Measurements from ENCODE around the gene ZCCHC24.
"Not testable (repeated sequence)": the region's sequence is repeated elsewhere in the genome, so short reads cannot be mapped to it uniquely, and the experiment has no call there.

Gene ZCCHC24

GRCh38 chr10:79346388-79347225 lies 98.8 kb downstream of the ZCCHC24 start:
- DNase-seq (ENCODE audit: low read depth in 2 of 2) = no peak

GRCh38 chr10:79346012-79346340 lies 99.4 kb downstream of the ZCCHC24 start:
- no peak for DNase-seq (ENCODE audit: low read depth in 2 of 2)

GRCh38 chr10:79345241-79346011 lies 100.0 kb downstream of the ZCCHC24 start:
- DNase-seq (ENCODE audit: low read depth in 2 of 2) = no peak

- DNase-seq (ENCODE audit: low read depth in 2 of 2) = no peak
These were observed 100.8 kb downstream of the ZCCHC24 start for GRCh38 chr10:79344502-79345195.

GRCh38 chr10:79342811-79343561 lies 102.4 kb downstream of the ZCCHC24 start:
- DNase-seq (ENCODE audit: low read depth in 2 of 2) = no peak

- DNase-seq (ENCODE audit: low read depth in 2 of 2) = no peak
These were observed 103.1 kb downstream of the ZCCHC24 start for GRCh38 chr10:79342295-79342761.

- no peak for DNase-seq (ENCODE audit: low read depth in 2 of 2)
These were observed 104.7 kb downstream of the ZCCHC24 start for GRCh38 chr10:79340646-79341244.

GRCh38 chr10:79339266-79339665 lies 106.2 kb downstream of the ZCCHC24 start:
- DNase-seq (ENCODE audit: low read depth in 2 of 2) = no peak

DNA sequence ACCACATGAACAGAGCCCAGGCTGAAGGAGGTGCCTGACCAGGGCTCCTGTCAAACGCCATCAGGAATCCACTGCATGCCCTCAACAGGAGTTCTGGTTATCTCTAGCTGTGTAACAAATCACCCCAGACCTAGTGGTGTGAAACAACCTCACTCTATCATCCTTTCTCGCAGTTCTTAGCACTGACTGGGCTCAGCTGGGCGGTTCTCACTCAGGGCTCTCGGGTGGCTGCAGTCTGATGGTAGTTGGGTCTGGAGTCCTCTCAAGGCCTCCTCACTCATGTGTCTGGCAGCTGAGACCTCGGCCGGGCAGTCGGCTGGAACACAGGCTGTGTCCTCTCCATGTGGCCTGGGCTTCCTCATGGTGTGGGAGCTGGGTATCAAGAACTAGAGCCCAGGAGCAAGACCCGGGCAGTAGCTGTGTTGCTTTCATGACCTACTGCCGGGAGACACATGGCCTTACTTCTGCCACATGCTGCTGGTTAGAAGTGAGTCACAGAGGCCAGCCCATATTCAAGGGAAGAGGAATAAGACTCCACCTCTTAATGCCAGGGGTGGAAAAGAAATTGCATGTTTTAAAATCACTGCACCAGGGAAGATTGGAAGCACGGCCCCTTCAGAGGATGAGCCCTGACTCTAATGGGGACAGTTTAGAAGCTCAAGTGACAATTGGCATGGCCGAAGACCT lies 107.5 kb downstream of the ZCCHC24 start:
- not testable (repeated sequence) for DNase-seq (ENCODE audit: low read depth in 2 of 2)

GRCh38 chr10:79336739-79337138 lies 108.7 kb downstream of the ZCCHC24 start:
- no peak for DNase-seq (ENCODE audit: low read depth in 2 of 2)

DNA sequence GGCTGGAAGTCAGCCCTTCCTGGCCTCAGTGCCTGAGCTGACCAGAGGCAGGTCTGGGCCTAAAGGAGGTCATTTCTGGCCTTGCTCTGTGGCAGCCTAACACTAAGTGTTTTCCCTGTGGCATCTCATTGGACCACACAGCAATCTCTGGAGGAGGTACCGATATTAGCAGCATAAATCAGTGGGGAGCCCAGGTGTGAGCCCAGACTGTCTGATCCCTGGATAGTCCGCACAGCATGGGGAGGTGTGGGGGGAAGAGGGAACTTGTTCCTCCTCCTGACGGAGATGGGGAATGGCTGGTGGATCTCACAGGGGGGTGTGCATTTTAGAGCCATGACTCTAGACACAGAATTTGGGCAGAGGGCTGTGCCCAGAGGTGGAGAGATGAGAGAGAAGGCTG lies 109.1 kb downstream of the ZCCHC24 start:
- DNase-seq (ENCODE audit: low read depth in 2 of 2) = no peak

DNA sequence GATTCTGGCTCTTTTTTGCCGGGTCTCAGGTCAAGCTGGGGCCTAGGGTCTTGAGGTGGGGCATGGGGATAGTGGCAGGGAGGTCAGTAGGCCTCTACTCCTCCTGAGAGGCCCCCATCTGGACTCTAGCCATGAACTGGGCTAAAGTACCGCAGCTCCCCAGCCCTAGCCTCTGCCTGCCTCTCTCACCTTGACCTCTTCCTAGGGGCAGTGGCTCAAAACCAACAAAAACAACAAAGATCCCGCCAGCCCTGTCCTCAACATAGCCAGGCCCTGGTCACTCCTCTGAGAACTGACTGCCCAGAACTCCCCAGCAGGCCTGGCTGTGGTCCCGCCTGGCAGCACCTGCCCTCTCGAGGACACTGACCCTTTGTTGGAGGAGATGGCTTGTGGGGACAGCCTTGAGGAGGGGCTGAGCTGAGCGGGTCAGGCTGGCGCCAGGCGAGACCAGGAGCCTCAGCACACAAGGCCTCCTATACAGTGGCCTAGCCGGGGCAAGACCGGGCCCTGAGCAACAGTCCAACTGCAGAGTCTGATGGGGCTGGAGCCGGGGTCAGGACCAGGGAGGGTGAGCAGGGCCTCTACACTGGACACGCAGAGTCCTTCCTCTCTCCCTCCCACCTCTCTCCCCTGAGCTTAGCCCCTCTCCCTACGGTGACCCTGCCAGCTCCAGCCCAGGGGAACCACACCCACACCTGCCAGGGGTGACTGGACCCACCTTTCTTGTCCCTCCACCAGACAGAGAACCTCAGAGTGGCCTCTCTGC lies 109.8 kb downstream of the ZCCHC24 start:
- DNase-seq (ENCODE audit: low read depth in 2 of 2) = no peak

DNA sequence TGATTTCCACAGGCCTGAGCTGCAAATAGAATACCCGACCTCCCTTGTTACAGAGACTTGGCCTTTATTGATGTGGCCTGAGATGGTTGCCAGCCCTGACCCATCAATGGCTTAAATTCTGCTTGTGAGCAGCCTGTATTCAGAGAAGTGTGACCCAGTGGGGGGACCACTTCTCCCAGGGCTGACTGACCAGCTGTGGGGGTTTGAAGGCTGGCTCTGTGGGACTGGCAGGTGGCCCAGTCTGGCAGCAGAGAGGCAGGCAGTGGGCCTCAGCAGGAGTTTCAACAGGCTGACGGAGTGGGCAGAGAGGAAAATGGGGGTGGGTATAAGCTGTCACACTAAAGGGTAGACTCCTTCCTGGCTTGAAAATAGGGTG lies 110.3 kb downstream of the ZCCHC24 start:
- no peak for DNase-seq (ENCODE audit: low read depth in 2 of 2)

DNA sequence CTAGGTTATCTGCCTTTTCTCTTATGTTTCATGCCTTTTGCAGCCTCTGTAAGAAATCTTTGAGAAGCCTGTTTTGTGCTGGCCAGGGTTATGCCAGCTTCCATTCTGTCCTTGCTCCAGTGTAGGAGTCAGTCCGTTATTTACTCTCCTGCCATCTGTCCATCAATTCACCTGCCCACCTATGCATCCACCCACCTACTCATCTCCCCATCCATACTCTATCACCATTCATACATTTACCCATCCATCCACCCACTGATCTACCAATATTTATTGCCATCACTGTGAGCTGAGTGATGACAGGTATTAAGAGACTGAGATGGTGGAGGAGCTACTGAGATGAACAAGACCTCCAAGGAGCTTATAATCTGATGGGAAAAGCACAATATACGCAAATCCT lies 110.9 kb downstream of the ZCCHC24 start:
- no peak for DNase-seq (ENCODE audit: low read depth in 2 of 2)

DNA sequence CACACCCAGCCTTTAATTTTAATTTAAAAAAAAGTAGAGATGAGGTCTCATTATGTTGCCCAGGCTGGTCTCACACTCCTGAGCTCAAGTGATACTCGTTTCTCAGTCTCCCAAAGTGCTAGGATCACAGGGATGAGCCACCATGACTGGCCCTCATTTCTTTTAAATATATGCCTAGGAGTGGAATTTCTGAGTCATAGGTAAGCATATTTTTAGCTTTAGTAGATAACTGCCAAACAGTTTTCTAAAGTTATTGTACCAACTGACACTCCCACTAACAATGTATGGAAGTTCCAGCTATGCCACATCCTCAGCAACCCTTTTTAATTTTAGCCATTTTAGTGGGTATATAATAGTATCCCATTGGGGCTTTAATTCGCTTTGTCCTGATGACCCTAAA lies 111.9 kb downstream of the ZCCHC24 start:
- DNase-seq (ENCODE audit: low read depth in 2 of 2) = no peak

DNA sequence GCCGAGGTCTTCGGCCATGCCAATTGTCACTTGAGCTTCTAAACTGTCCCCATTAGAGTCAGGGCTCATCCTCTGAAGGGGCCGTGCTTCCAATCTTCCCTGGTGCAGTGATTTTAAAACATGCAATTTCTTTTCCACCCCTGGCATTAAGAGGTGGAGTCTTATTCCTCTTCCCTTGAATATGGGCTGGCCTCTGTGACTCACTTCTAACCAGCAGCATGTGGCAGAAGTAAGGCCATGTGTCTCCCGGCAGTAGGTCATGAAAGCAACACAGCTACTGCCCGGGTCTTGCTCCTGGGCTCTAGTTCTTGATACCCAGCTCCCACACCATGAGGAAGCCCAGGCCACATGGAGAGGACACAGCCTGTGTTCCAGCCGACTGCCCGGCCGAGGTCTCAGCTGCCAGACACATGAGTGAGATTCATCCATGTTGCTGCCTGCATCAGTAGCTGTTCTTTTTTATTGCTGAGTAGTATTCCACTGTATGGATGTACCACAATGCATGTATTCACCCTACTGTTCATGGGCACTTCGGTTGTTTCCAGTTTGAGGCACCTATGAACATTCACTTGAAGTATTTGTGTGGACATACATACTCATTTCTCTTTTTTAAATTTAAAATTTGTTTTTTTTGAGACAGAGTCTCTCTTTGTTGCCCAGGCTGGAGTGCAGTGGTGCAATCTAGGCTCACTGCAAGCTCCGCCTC lies 112.7 kb downstream of the ZCCHC24 start:
- DNase-seq (ENCODE audit: low read depth in 2 of 2) = not testable (repeated sequence)
